Stomach (tissue), 9 donors: ENCODE data around the gene WDR62. TPM values are rescaled to one million over a fixed set of nuclear protein-coding genes. Genes with fewer than 3 reads are reported as not detected.
A peak's percentile ranks its signal among the peaks of the same experiment; 100 is the strongest.

ENCODE experiments used
- DNase-seq, 2 donors: peaks; one replicate each; pipeline versions ENCODE4 v3.0.0 to v3.0.0-alpha.2; 2013 to 2019
- H3K27ac ChIP-seq, 5 donors: fragments of 200-600 bp in 4 of 5; sonication (generic) in 4 of 5; one replicate each; pipeline ENCODE4 v1.5.1; 2013 to 2019; ENCODE audit warnings: mild to moderate bottlenecking in 1 of 5, moderate library complexity in 1 of 5
- H3K27me3 ChIP-seq, 3 donors: fragments of 200-600 bp; sonication (generic); one replicate each; pipeline ENCODE4 v1.5.1; 2017 to 2019; ENCODE audit warnings: mixed run types in 1 of 3
- H3K36me3 ChIP-seq, 4 donors: fragments of 200-600 bp; sonication (generic); 1 replicate in 3 of 4; 2 replicates in 1 of 4; pipeline ENCODE4 v1.5.1; 2016 to 2019
- H3K4me1 ChIP-seq, 4 donors: fragments of 200-600 bp; sonication (generic); one replicate each; pipeline ENCODE4 v1.5.1; 2016 to 2019
- H3K4me3 ChIP-seq, 4 donors: fragments of 200-600 bp; sonication (generic) in 3 of 4; one replicate each; pipeline ENCODE4 v1.5.1; 2016 to 2019; ENCODE audit warnings: mild to moderate bottlenecking in 1 of 4
- H3K9me3 ChIP-seq, 4 donors: fragments of 200-600 bp; sonication (generic); one replicate each; pipeline ENCODE4 v1.5.1; 2016 to 2019
- EP300 ChIP-seq: sonication (generic); formaldehyde crosslinking; IDR thresholded peaks from one replicate; pipeline ENCODE4 v1.6.1; 2017; ENCODE audit warnings: antibody characterized with exemption
- POLR2A ChIP-seq, 4 donors: fragments of 450-650 bp; IDR thresholded peaks; one replicate each; pipeline ENCODE4 v1.6.1; 2016; ENCODE audit warnings: antibody characterized with exemption in 4 of 4, control low read depth in 2 of 4, mild to moderate bottlenecking in 1 of 4, moderate library complexity in 1 of 4
- POLR2AphosphoS5 ChIP-seq, 3 donors: sonication (generic); formaldehyde crosslinking; IDR thresholded peaks; one replicate each; pipeline ENCODE4 v1.6.1; 2016; ENCODE audit warnings: antibody characterized with exemption in 3 of 3
- WGBS, 5 donors: extraction: QIAGEN DNeasy Blood & Tissue Kit in 3 of 5; methylation state at CpG; one replicate each; pipeline versions ENCODE4 v1.1.5 to v1.1.7; 2013 to 2018; 5-methylcytosine and 5-hydroxymethylcytosine counted together
- intact Hi-C: fragments of 100-400 bp; cut with DNase I; formaldehyde crosslinking; loops from one replicate; pipeline ENCODE4 v1.15.1; 2023; ENCODE audit warnings: low total_unique reads
- polyA plus RNA-seq, 3 donors: library from polyadenylated mRNA; stranded (reverse); fragments of 200-250 nt; gene quantifications; one replicate each; pipeline ENCODE4 v1.2.3, GENCODE V29; 2013
- total RNA-seq, 5 donors: library from RNA; depleted of rRNA; stranded (reverse); fragments of >200 nt; gene quantifications; one replicate each; pipeline versions ENCODE4 v1.1.0 to v1.2.3, GENCODE V29; 2014 to 2016
- TF ChIP-seq, protein P1 (sequence below), 7 experiments: fragments of 450-650 bp in 4 of 7; fragments of 200-600 bp in 3 of 7; sonication (generic) in 3 of 7; IDR thresholded peaks; one replicate each; pipeline ENCODE4 v1.5.1; 2016 to 2019; ENCODE audit warnings: antibody characterized with exemption in 7 of 7, control low read depth in 2 of 7, mild to moderate bottlenecking in 1 of 7
- donor health status: healthy with polysubstance abuse.
- donor health status: Bipolar disorder and iron deficiency.
- donor health status: healthy.

WDR62 gene
- total and polyA plus RNA-seq, 8 donors = 0.29 to 15.2 (median 1.8) TPM

DNA sequence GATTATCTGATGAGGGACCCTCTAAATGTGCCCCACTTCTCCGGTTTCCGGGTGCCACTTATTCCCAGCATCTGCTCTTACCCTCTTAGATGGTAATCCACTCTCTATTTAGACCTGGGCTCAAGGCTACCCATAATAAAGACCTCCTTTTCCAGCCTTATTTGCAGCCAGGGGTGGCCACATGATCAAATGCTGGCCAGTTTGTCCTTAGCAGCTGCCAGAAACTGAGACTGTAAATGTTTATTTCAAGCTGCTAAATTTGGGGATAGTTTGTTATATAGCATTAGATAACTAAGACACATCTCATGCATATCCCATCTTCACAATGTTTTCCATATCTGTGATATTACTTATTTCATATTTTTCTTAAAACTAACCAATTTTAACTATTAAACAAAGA lies 10.7 kb upstream of the WDR62 start:
- H3K9me3 ChIP-seq = no peaks in the 10 kb centered on the region
- H3K36me3 ChIP-seq = peaks cover 6 to 13% (median 10%) of the 10 kb centered on the region in 4 donors
- no peaks in the 10 kb centered on the region for H3K27me3 ChIP-seq
- 83 to 90% (median 85%) methylated on average over 2 of the region's 2 CpGs for WGBS, 5 donors
- peaks cover 0 to 32% (median 8%) of the 10 kb centered on the region in 4 donors for H3K4me1 ChIP-seq
- TF ChIP-seq POLR2AphosphoS5 (IDR thresholded peaks at IDR 0.05) (no peak), POLR2A (IDR thresholded peaks at IDR 0.05) (no peak), EP300 (no peak)
- TF ChIP-seq, protein P1, sequence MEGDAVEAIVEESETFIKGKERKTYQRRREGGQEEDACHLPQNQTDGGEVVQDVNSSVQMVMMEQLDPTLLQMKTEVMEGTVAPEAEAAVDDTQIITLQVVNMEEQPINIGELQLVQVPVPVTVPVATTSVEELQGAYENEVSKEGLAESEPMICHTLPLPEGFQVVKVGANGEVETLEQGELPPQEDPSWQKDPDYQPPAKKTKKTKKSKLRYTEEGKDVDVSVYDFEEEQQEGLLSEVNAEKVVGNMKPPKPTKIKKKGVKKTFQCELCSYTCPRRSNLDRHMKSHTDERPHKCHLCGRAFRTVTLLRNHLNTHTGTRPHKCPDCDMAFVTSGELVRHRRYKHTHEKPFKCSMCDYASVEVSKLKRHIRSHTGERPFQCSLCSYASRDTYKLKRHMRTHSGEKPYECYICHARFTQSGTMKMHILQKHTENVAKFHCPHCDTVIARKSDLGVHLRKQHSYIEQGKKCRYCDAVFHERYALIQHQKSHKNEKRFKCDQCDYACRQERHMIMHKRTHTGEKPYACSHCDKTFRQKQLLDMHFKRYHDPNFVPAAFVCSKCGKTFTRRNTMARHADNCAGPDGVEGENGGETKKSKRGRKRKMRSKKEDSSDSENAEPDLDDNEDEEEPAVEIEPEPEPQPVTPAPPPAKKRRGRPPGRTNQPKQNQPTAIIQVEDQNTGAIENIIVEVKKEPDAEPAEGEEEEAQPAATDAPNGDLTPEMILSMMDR (IDR thresholded peaks at IDR 0.05) = no peak
- no peak for DNase-seq
- peak overlapping the region in 1 of 5 donors; percentile 53 for H3K27ac ChIP-seq
- no peak overlapping the region for H3K4me3 ChIP-seq
- intact Hi-C loops = no loop called here

DNA sequence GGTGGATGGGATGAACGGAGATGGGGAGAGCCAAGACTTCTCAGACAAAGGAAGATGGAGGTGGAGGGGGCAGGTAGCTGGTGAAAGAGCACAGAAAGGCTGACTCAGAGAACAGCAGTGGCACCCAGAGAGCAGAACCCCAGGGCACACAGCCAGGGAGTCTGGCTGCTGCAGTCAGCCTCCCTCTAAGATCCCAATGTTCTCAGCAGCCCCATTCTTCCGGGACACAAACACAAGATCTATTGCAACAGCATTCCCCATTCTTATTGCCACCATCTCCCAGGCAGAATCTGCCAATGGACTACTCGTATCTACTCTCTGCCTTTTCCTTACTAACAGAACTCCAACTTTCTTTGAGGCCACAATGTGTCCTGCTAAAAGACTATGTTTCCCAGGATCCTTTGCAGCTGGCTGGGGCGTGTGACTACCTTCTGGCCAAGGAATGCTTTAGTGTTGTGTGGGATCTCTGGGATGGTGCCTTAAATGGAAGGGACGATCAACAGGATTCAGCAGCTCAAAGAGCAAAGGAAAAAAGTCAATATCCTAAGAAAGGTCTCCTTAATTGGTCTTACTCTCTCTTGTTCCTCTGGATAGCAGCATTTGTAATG lies 8.2 kb upstream of the WDR62 start:
- TF ChIP-seq POLR2AphosphoS5 (IDR thresholded peaks at IDR 0.05) = no peak
- TF ChIP-seq EP300 = no peak
- TF ChIP-seq POLR2A (IDR thresholded peaks at IDR 0.05) = no peak
- TF ChIP-seq, protein P1 (IDR thresholded peaks at IDR 0.05) = no peak
- 81 to 88% (median 86%) methylated on average over 5 of the region's 5 CpGs for WGBS, 5 donors
- intact Hi-C loops = no loop called here

DNA sequence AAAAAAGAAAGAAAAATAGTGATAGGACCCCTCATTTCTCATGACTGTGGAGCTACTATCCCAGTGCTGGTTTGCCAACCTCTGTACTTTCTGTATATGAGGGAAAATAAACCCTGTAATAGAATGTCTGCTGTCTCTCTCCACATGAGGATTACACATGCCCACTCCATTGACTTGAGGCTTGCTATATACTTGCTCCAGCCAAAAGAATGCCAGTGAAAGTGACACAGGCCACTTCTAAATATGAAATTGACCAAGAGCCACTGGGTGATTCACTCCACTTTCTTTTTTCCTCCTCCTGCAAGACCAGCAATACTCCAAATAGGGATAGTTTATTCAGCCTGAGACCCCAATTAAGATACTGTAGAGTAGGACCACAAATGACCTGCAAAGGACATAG lies 6.9 kb upstream of the WDR62 start:
- peaks cover 0 to 21% (median 10%) of the 10 kb centered on the region in 4 donors for H3K4me1 ChIP-seq
- intact Hi-C loops = no loop called here
- H3K36me3 ChIP-seq = no peaks in the 10 kb centered on the region

More for the DNA sequence above, 8.2 kb upstream of the WDR62 start:
- H3K36me3 ChIP-seq = no peaks in the 10 kb centered on the region
- DNase-seq = no peak
- peak overlapping the region in 3 of 5 donors; percentile 21 to 47 (median 26) for H3K27ac ChIP-seq
- no peak overlapping the region for H3K4me3 ChIP-seq
- peaks cover 0 to 29% (median 8%) of the 10 kb centered on the region in 4 donors for H3K4me1 ChIP-seq
- H3K9me3 ChIP-seq = no peaks in the 10 kb centered on the region
- no peaks in the 10 kb centered on the region for H3K27me3 ChIP-seq

DNA sequence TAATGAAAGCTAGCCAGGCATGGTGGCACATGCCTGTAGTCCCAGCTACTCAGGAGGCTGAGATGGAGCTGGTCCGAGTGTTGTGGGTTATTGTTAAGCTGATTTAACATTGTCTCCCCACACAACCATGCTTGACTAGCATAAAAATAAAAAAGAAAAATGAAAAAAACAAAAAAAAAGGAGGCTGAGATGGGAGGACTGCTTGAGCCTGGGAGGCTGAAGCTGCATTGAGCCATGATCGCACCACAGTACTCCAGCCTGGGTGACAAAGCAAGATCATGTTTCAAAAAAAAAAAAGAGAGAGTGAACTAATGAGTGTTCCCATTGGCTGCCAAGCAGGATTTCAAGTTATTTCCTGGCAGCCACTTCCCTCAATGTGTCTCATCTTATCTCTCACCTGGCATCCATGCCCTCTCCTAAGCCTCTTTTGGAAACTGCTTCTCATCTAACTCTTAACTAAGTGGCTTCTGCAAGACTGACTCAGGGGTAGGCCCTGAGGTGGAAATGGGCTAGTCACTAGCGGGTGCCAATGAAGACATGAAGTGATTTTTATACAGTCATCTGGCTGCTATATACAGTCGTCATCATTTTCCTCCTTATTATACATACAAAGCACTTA lies 5.5 kb upstream of the WDR62 start:
- TF ChIP-seq POLR2AphosphoS5 (IDR thresholded peaks at IDR 0.05) (no peak), POLR2A (IDR thresholded peaks at IDR 0.05) (no peak)
- TF ChIP-seq, protein P1 (IDR thresholded peaks at IDR 0.05) = no peak
- intact Hi-C loops = no loop called here
- no peak overlapping the region for H3K27ac ChIP-seq
- H3K36me3 ChIP-seq = no peaks in the 10 kb centered on the region
- H3K27me3 ChIP-seq = no peaks in the 10 kb centered on the region
- H3K4me1 ChIP-seq = peaks cover 0 to 24% (median 18%) of the 10 kb centered on the region in 4 donors
- no peaks in the 10 kb centered on the region for H3K9me3 ChIP-seq
- 93 to 97% (median 94%) methylated on average over 4 of the region's 4 CpGs for WGBS, 5 donors
- DNase-seq = no peak
- no peak overlapping the region for H3K4me3 ChIP-seq

More for the DNA sequence above, 6.9 kb upstream of the WDR62 start:
- H3K27me3 ChIP-seq = no peaks in the 10 kb centered on the region
- TF ChIP-seq, protein P1 (IDR thresholded peaks at IDR 0.05) = no peak
- no peak for TF ChIP-seq POLR2A (IDR thresholded peaks at IDR 0.05)
- no peak for TF ChIP-seq POLR2AphosphoS5 (IDR thresholded peaks at IDR 0.05)
- TF ChIP-seq EP300 = no peak
- no peak overlapping the region for H3K27ac ChIP-seq
- DNase-seq = no peak
- H3K4me3 ChIP-seq = no peak overlapping the region
- no peaks in the 10 kb centered on the region for H3K9me3 ChIP-seq
